Transverse colon (tissue), 4 donors: Measurements from ENCODE around the gene CCN5.

ENCODE experiments used
- CTCF ChIP-seq, 5 experiments: fragments of 200-600 bp in 3 of 5; fragments of 450-650 bp in 2 of 5; sonication (generic) in 3 of 5; IDR thresholded peaks; 1 replicate in 2 of 5; 2 replicates in 3 of 5; pipeline ENCODE4 v1.5.1; 2016 to 2017; ENCODE audit warnings: antibody characterized with exemption in 5 of 5, inconsistent platforms in 3 of 5, mild to moderate bottlenecking in 2 of 5, moderate library complexity in 1 of 5
- EP300 ChIP-seq: sonication (generic); formaldehyde crosslinking; IDR thresholded peaks from one replicate; pipeline ENCODE4 v1.6.1; 2017; ENCODE audit warnings: antibody characterized with exemption, low read depth
- POLR2A ChIP-seq: fragments of 450-650 bp; IDR thresholded peaks from one replicate; pipeline ENCODE4 v1.6.1; 2016; ENCODE audit warnings: antibody characterized with exemption, mild to moderate bottlenecking, moderate library complexity
- POLR2AphosphoS5 ChIP-seq, 3 donors: sonication (generic); formaldehyde crosslinking; IDR thresholded peaks; one replicate each; pipeline ENCODE4 v1.6.1; 2016; ENCODE audit warnings: antibody characterized with exemption in 3 of 3

GRCh38 chr20:44720997-44721784 lies 6.0 kb downstream of the CCN5 start:
- TF ChIP-seq CTCF (IDR thresholded peaks at IDR 0.05) (no peak), POLR2AphosphoS5 (IDR thresholded peaks at IDR 0.05) (no peak), EP300 (no peak), POLR2A (no peak)
